OCI-LY3 (cell line): ENCODE measurements around the gene SCN9A.

ENCODE experiments used
- CTCF ChIP-seq: fragments of 200-600, 300-600 bp; sonication (generic); IDR thresholded peaks from 2 replicates; pipeline ENCODE4 v1.5.1; 2014; ENCODE audit warnings: antibody characterized with exemption, low read length, low read depth
- EZH2phosphoT487 ChIP-seq: fragments of 200-600 bp; shearing (Covaris generic); IDR thresholded peaks from 2 replicates; pipeline ENCODE4 v1.6.1; 2018; ENCODE audit warnings: antibody characterized with exemption, mixed run types, low read depth

- no peak for TF ChIP-seq CTCF
- no peak for TF ChIP-seq EZH2phosphoT487
These were observed 68.4 kb downstream of the SCN9A start for GRCh38 chr2:166307326-166307725.
